Stimulated activated naive CD4-positive, alpha-beta T cell treated with Interleukin-2 at 50 U/mL for 16 hours (primary cell): ENCODE results near the gene ARMH3.
"Not testable (repeated sequence)": the region's sequence is repeated elsewhere in the genome, so short reads cannot be mapped to it uniquely, and the experiment has no call there.

ENCODE experiments used
- DNase-seq: peaks from one replicate; lab custom pipeline; 2025; lab: John Stamatoyannopoulos, UW

The ARMH3 gene, protein sequence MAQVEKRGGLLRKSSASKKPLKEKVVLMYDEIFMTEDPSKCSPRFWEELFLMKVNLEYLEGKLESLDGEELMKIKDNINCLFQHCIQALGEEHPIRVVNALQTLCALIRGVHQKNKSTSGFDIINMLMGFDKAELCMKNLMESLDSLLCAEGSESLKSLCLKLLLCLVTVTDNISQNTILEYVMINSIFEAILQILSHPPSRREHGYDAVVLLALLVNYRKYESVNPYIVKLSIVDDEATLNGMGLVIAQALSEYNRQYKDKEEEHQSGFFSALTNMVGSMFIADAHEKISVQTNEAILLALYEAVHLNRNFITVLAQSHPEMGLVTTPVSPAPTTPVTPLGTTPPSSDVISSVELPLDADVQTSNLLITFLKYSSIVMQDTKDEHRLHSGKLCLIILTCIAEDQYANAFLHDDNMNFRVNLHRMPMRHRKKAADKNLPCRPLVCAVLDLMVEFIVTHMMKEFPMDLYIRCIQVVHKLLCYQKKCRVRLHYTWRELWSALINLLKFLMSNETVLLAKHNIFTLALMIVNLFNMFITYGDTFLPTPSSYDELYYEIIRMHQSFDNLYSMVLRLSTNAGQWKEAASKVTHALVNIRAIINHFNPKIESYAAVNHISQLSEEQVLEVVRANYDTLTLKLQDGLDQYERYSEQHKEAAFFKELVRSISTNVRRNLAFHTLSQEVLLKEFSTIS

DNA sequence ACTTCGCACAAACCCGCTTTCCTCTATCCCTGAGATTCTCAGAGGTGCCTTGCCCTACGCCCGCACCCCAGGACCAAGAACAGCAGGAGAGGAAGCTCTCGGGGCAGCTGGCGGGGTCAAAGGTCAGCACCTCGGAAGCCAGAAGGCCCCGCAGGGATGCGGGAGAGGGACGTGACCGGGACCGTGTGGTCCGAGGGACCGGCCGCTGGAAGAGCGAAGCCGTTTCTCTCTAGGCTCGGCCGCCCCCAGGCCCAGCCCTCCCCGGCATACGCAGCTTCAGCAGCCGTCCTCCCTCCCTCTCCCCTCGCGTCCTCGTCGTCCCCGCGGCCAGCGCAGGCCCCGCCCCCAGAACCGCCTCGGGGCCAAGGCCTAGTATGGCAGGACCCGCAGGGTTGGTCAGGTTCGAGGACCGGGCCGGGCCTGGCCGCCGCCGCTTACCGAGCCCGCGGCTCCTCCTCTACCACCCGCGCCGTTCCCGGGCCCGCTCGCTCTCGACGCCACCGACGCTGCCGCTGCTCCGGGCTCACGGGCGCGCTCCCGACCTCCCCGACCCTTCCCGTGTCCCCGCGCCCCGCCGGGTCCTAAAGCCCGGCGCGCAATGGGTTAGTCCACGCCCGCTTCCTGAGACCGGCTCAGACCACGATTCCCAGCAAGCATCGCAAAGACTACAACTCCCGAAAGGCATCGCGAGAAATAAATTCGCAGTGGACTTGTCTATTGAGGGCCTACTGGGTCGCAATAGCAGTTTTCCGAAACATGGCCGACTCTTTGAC is at the start of gene ARMH3:
ARMH3 (minus strand) TSS at position 527 of the 773 bp plus-strand sequence. CDS start 16,059 bp downstream, outside the sequence.
- peak; percentile 89 for DNase-seq

DNA sequence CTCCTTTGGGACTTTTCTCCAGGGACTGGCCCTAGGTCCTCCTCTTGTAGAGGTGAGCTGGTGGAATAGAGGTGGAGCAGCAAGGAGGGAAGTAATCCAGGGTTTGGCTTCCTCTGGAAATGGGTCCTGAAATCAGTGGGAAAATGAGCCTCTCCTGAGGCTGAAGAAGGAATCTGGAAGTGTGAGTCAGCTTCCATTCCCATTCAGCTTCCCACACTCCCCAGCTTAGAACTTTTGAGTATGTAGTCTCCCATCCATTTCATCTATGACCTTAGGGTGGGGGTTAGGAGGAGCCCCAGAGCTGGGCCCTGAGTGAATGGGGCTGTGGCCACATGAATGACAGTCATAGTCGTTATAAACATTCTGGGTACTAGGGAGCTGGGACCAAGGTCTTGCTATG is 46.4 kb upstream of the ARMH3 start:
- no peak for DNase-seq

DNA sequence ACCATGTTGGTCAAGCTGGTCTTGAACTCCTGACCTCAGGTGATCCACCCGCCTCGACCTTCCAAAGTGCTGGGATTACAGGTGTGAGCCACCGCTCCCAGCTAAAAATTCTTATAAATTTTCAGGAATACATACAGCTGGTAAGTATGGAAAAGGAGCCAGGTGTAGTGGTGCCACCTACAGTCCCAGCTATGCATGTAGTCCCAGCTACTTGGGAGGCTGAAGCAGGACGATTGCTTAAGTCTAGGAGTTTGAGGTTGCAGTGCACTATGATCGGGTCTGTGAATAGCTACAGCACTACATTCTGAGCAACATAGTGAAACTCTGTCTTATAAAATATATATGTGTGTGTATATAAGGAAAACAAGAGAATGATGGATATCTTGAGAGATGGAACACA is 45.2 kb upstream of the ARMH3 start:
- no peak for DNase-seq

DNA sequence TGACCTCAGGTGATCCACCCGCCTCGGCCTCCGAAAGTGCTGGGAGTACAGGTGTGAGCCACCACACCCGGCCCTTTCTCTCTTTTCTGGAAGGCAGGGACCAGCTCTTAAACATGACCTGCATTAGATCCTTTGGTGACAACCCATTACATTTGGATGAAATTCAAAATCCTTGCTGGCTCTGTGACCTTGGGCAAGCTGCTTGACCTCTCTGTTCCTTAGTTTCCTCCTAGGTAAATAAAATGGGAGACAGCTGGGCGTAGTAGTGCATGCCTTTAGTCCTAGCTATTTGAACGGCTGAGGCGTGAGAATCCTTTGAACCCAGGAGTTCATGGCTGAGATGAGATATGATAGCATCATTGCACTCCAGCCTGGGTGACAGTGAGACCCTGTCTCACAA is 40.5 kb upstream of the ARMH3 start:
- DNase-seq: no peak

DNA sequence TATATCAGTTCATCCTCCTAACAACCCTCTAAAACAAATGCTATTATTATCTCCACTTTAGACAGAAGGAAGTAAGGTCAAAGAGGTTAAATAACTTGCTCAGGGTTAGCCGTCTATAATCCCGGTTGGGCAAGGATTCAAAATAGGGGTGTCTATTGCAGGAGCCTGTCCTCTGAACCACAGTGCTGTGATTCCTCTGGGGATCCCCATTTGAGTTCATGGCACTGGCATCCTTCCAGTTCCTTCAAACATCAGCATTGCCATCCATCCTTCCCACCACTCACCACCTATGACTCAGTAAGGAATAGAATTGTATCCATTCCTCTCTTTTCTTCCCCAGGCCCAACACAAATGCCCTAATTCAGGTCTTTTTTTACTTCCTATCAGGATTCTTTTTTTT is 34.8 kb upstream of the ARMH3 start:
- DNase-seq: no peak

DNA sequence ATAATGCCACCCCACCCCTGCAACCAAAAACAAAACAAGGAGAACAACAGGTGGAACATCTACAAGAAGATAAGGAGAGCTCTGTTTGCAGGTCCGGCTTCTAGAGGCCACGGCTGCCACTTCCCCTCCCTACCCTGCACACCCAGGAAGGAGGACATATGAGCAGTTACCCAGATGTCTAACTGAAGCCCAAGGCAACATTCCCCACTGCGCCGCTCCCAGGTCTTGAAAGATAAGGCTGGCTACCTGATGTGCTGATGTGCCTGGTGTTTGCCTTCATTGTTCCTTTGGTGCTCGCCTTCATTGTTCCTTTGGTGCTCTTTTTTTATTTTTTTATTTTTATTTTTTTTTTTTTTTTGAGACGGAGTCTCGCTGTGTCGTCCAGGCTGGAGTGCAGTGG is 30.2 kb upstream of the ARMH3 start:
- no peak for DNase-seq

DNA sequence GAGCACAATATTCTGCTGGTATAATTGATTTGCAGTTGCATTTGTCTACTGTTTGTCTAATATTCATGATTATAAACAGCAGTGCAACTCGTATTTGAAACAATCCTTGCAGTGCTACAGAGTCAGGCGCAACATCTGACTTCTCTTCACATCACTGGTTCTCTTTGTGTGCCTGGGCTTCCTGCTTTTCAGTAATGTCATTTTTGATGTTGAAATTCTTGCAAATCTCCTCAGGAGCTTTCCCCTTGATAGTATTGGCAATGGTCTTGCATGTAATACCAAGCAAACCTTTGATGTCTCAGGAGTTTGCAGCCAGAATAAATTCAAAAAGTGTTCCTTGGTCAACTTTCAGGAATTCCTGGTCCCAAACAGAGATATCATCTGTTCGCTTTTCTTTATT is 29.4 kb upstream of the ARMH3 start:
- no peak for DNase-seq

DNA sequence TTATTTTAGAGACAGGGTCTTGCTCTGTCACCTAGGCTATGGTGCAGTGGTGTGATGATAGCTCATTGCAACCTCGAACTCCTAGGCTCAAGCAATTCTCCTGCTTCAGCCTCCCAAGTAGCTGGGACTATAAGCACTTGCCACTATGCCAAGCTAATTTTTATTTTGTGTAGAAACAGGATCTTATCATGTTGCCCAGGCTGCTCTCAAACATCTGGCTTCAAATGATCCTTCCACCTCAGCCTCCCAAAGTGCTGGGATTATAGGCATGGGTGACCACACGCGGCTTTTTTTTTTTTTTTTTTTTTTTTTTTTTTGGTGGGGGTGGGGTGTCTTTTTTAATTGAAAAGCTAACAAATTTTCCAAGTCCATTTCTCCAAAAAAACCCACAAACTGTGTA is 27.6 kb upstream of the ARMH3 start:
- no peak for DNase-seq

DNA sequence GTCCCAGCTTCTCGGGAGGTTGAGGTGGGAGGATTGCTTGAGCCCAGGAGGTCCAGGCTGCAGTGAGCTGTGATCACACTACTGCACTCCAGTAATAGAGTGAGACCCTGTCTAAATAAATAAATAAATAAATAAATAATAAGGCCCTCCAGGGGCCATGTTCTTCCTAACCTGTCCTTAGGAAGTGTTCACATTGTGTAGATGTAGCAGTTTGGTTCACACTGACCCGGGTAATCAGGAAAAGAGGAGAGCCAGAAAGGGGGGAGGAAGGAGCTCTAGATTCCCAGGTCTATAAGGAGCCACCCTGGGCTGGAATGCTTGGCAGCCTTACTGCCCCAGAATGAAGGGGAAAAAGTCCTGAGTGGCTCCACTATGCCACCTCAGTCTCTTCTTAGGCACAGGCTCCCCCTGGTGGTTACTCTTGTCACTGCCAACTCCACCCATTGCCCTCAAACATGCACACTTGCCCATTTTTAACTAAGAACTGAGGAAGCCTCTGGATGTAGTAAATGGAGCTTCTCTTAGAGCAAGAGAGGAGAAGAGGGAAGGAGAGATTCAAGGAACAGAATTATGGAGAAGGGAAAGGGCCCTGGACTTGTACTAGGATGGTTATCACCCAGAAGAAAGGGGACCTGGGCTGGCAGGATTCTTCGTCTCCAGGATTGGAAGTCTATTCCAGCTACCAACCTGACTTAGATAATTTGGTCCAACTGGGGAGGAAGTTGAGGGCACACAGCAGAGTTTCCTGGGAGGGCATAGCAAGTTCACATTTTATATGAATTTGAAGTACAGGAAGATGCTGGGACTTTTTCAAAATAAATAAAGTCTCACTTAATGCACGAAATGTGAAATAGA is 16.9 kb upstream of the ARMH3 start:
- DNase-seq: peak; percentile 67

DNA sequence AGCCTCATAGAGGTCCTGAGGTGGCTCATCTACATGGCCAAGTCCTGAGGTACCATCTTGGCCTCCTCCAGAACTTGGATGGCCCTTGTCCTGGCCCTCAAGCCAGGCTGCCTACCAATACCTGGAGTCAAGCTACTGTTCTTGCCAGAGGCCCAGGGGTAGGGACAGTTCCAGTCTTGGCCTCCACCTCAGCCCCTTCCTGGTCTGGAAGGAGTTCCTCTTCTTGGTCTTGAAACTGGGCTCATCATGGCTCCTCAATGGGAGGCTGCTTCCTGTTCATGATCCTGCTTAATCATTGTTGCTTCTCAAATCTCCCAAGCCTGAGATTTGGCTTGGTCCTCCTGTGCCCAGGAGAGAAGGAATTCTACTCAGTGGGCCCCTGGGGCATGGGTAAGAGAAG is 13.1 kb upstream of the ARMH3 start:
- DNase-seq: no peak

DNA sequence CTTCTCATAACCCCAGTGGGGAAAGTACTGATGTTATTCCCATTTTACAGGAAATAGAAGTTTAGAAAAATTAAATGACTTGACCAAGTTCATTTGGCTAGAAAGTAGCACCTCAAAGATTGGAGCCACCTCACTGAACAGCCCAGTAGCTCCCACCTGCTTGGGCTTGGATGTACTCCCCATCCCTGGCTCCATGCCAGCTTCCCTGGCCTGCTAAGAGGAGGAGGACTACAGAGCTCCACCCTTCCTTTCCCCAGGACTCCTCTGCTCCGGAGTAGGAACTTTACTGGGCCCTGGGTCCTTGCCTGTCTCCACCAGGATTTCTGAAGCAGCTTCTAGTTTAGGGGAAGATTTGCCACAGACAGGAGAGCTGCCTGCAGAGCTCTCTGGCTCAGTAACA is 12.2 kb upstream of the ARMH3 start:
- DNase-seq: no peak

DNA sequence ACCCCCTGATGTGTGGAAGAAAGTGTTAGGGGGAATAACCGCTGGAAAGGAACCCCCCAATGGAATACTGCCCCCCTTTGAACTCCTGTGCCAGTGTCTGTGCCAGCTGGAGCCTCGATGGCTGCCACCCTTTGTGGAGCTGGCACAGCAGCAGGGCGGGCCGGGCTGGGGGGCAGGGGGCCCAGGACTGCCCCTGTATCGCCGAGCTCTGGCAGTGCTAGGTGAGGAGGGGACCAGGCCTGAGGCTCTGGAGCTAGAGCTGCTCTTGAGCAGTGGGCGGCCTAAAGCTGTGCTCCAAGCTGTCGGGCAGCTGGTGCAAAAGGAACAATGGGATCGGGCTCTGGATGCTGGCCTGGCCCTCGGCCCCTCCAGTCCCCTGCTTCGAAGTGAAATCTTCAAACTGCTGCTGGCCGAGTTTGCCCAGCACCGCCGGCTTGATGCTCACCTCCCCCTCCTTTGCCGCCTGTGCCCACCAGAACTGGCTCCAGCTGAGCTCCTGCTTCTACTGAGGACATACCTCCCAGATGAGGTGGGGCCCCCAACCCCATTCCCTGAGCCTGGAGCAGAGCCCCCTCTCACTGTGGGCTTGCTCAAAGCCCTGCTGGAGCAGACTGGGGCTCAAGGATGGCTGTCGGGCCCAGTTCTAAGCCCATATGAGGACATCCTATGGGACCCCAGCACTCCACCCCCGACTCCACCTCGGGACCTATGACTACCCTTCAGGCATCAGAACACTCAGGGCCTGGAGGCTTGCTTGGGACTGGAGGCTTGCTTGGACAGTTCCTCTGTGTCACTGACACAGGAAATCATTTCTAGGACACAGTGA is 11.3 kb upstream of the ARMH3 start:
- DNase-seq: no peak

DNA sequence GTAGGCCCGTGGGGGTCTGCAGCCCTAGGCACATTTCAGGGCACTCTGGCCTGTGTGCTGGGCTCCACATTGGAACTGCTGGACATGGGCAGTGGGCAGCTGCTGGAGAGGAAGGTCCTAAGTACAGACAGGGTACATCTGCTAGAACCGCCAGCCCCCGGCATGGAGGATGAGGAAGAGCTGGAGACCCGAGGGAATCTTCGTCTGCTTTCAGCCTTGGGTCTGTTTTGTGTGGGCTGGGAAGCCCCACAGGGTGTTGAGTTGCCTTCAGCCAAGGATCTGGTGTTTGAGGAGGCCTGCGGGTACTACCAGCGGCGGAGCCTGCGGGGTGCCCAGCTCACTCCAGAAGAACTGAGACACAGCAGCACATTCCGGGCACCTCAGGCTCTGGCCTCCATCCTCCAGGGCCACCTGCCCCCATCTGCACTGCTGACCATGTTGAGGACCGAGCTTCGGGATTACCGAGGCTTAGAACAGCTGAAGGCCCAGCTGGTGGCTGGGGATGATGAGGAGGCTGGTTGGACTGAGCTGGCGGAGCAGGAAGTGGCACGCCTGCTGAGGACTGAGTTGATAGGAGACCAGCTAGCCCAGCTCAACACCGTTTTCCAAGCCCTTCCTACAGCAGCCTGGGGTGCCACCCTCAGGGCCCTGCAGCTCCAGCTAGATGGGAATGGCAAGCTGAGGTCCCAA is 10.6 kb upstream of the ARMH3 start:
- no peak for DNase-seq

DNA sequence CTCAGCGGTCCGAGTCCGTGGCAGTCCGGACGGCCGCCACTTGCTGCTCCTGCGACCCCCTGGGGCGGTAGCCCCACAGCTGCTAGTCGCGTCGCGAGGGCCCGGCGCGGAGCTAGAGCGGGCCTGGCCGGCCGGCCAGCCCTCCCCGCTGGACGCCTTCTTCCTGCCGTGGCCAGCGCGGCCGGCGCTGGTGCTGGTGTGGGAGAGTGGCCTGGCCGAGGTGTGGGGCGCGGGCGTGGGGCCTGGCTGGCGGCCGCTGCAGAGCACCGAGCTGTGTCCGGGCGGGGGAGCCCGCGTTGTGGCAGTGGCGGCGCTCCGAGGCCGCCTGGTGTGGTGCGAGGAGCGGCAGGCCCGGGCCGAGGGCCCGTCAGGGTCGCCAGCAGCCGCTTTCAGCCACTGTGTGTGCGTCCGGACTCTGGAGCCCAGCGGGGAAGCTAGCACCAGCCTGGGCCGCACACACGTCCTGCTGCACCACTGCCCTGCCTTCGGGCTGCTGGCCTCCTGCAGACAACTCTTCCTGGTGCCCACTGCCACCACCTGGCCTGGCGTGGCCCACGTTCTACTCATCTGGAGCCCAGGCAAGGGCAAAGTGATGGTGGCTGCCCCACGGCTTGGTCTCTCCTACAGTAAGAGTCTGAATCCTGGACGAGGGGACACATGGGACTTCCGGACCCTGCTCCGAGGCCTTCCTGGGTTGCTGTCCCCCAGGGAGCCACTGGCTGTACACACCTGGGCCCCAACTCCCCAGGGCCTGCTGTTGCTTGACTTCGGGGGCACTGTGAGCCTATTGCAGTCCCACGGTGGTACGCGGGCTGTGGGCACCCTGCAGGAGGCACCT is 9.8 kb upstream of the ARMH3 start:
- DNase-seq: peak; percentile 7

DNA sequence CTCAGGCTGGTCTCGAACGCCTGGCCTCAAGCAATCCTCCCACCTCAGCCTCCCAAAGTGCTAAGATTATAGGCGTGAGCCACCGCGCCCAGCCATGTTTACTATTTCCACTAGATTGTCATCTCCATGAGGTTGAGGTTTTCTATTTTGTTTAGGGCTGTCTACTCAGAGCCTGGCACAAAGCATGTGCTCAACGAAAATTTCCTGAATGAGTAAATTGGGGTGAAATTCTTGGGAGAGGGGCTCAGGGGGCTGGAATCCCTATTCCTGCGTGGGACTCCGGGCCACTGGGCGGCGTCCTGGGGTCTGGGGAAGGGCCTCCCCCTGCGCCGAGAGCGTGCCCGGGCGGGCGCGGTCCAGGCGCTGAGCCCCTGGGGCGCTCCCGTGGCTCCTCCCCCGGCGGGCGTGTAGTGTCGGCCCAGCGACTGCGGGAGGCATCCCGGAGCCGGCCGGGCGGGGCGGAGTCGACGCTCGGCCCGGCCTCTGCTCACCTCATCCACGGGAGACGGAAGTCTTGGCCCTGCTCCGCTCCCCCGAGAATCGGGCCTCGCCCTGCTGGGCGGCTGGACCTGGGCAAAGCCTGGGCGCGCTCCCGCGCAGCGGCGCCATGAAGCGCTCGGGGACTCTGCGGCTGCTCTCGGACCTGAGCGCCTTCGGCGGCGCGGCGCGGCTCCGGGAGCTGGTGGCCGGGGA is 9.0 kb upstream of the ARMH3 start, which contains the start of gene HPS6:
HPS6 (plus strand) TSS at position 482 of the 693 bp plus-strand sequence; CDS start at position 608, 126 bp downstream.
- peak; percentile 89 for DNase-seq

DNA sequence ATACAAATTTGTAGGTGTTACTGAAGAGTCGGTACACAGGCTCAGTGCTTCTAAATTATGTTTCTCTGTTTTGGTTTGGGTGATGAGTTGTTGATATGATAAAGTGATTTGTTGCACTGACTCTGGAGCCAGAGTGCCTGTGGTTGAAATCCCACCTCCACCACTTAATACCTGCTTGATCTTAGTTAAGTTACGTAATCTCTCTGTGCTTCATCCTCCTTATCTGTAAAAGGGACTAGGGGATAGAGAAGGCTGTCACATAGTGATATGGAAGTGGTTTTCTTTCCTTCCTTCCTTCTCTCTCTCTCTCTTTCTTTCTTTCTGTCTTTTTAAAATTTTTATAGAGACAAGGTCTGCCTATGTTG is 8.5 kb upstream of the ARMH3 start:
- no peak for DNase-seq

DNA sequence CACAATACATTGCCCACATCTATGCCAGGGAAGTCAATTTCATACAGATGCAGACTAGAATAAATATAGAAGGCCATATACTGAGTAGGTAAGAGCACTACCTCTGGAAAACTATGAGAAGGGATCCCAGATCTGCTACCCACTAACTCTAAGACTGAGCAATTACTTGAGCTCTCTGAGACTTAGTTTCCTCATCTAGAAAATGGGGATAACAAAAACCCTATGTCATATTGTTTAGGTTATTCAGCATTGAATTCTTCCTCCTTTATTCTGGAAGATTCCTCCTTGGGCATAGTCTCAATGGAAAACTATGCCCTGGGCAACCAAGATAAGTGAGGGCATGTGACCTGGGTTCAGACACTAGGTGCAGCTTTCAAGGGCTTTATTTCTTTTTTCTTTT is 4.0 kb upstream of the ARMH3 start:
- no peak for DNase-seq

DNA sequence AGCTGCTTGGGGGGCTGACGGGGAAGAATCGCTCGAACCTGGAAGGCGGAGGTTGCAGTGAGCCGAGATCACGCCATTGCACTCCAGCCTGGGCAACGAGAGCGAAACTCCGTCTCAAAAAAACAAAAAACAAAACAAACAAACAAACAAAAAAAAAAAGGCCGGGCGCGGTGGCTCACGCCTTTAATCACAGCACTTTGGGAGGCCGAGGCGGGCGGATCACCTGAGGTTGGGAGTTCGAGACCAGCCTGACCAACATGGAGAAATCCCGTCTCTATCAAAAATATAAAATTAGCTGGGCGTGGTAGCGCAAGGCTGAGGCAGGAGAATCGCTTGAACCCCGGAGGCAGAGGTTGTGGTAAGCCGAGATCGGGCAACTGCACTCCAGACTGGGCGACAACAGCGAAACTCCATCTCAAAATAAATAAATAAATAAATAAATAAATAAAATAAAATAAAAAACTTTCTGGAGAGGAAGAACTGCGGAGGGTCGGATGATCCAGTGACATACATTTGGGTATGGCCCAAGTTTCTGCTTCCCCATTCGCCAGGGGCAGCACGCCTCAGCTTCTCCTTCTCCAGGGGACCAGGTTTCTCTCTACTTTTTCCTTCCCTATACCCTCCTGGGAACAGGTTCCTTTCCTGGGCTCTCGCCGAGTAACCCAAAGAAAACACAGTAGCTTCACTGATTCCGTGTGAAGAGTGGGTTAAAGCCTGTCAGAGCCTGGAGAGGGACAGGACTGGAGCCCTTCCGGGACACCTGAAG is 909 bp downstream of the ARMH3 start:
- not testable (repeated sequence) for DNase-seq
